Thymus (tissue), 11 donors: ENCODE results near the gene ANKRD13B. TPM values are rescaled to one million over a fixed set of nuclear protein-coding genes. Genes with fewer than 3 reads are reported as not detected.

Source experiments
- DNase-seq, 9 donors: peaks; one replicate each; pipeline ENCODE4 v3.0.0-alpha.2; 2013; ENCODE audit warnings: low spot score in 9 of 9, low read depth in 6 of 9, missing footprints in 1 of 9
- H3K27ac ChIP-seq, 2 donors: one replicate each; pipeline ENCODE4 v1.5.1; 2013; ENCODE audit warnings: control low read depth in 1 of 2, low read depth in 1 of 2, low read length in 1 of 2, mild to moderate bottlenecking in 1 of 2, moderate library complexity in 1 of 2
- H3K27me3 ChIP-seq, 2 donors: one replicate each; pipeline ENCODE4 v1.5.1; 2013; ENCODE audit warnings: low read length in 1 of 2; ENCODE audit not compliant: control insufficient read depth in 2 of 2, insufficient read depth in 1 of 2
- H3K36me3 ChIP-seq, 2 donors: one replicate each; pipeline ENCODE4 v1.5.1; 2013; ENCODE audit warnings: low read length in 1 of 2, mild to moderate bottlenecking in 1 of 2, moderate library complexity in 1 of 2; ENCODE audit not compliant: control insufficient read depth in 2 of 2, insufficient read depth in 2 of 2
- H3K4me1 ChIP-seq, 2 donors: one replicate each; pipeline ENCODE4 v1.5.1; 2013; ENCODE audit warnings: low read length in 2 of 2; ENCODE audit not compliant: control insufficient read depth in 2 of 2, insufficient read depth in 2 of 2
- H3K4me3 ChIP-seq, 2 donors: one replicate each; pipeline ENCODE4 v1.5.1; 2013; ENCODE audit warnings: low read length in 2 of 2, control low read depth in 1 of 2, mild to moderate bottlenecking in 1 of 2
- H3K9me3 ChIP-seq, 2 donors: one replicate each; pipeline ENCODE4 v1.5.1; 2013; ENCODE audit warnings: low read length in 1 of 2, mild to moderate bottlenecking in 1 of 2; ENCODE audit not compliant: control insufficient read depth in 2 of 2, insufficient read depth in 1 of 2
- WGBS: extraction: QIAGEN DNeasy Blood & Tissue Kit; methylation state at CpG from one replicate; pipeline ENCODE4 v1.1.7; 2013; 5-methylcytosine and 5-hydroxymethylcytosine counted together
- polyA plus RNA-seq: library from polyadenylated mRNA; stranded (reverse); fragments of 200-250 nt; gene quantifications from one replicate; pipeline ENCODE4 v1.2.3, GENCODE V29; 2013
- total RNA-seq: library from RNA; stranded (reverse); fragments of 120-200 nt; gene quantifications from one replicate; pipeline ENCODE4 v1.2.4, GENCODE V29; 2013
- donor health status: healthy.

The ANKRD13B gene
- total and polyA plus RNA-seq, 2 donors = 1.3 to 2.2 TPM

DNA sequence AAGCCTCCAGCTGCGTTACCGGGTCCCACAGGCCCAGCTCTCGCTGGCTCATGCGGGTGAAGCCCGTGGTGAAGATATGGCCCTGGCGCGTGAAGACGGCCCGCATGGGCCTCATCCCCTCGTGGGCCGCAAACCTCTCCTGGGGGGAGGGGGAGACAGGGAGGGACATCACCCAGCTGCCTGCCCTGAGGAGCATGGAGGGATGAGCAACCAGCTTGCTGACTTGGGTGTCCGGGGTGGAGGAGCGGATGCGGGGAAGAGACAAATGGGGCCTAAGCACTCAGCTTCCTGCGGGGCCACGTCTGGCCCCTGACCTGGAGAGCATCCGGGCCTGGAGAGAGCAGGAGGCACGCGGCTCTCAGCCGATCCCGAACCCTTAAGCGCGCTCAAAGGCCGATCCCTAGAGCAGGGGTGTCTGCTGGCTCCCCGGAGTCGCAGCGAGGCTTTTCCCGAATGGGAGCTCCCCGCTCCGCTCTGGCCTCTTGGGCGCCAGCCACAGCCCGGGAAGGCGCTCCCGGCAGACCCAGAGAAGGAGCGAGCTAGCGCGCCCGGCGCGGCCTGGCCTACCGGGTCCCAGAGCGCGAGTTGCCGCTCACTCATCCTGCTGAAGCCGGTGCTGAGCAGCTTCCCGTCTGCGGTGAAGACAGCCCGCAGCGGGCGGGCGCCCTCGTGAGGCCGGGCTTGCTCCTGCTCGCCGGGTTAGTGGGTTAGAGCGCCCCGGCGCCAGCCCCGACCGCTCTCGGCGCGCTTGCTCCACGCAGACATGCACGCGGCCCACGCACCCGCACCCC is 24.7 kb downstream of the ANKRD13B start:
- peak overlapping the region; percentile 0 to 59 for H3K27ac ChIP-seq

GRCh38 chr17:29618272-29619065 is 25.5 kb downstream of the ANKRD13B start:
- Histone ChIP-seq H3K36me3 (no peaks in the 10 kb centered on the region), H3K4me1 (peaks cover 56 to 71% of the 10 kb centered on the region in 2 donors), H3K27me3 (peaks cover 25 to 88% of the 10 kb centered on the region in 2 donors), H3K4me3 (peak overlapping the region in 1 of 2 donors; percentile 7), H3K9me3 (peaks cover 0 to 12% of the 10 kb centered on the region in 2 donors), H3K27ac (no peak overlapping the region)
- WGBS = 48% methylated on average over 22 of the region's 22 CpGs
- no peak for DNase-seq

More for the DNA sequence above, 24.7 kb downstream of the ANKRD13B start:
- 3% methylated on average over 68 of the region's 68 CpGs for WGBS
- DNase-seq = peak; percentile 67 to 92 (median 83)
- peaks cover 0 to 15% of the 10 kb centered on the region in 2 donors for H3K9me3 ChIP-seq
- peak overlapping the region; percentile 53 to 54 for H3K4me3 ChIP-seq
- H3K36me3 ChIP-seq = no peaks in the 10 kb centered on the region
- H3K4me1 ChIP-seq = peaks cover 50 to 68% of the 10 kb centered on the region in 2 donors
- peaks cover 25 to 89% of the 10 kb centered on the region in 2 donors for H3K27me3 ChIP-seq

- peaks cover 0 to 12% of the 10 kb centered on the region in 2 donors for H3K9me3 ChIP-seq
- H3K4me1 ChIP-seq = peaks cover 49 to 69% of the 10 kb centered on the region in 2 donors
- no peak overlapping the region for H3K27ac ChIP-seq
- H3K4me3 ChIP-seq = no peak overlapping the region
- H3K27me3 ChIP-seq = peaks cover 23 to 80% of the 10 kb centered on the region in 2 donors
- H3K36me3 ChIP-seq = no peaks in the 10 kb centered on the region
- DNase-seq = no peak
Measured at GRCh38 chr17:29619251-29619650, 26.3 kb downstream of the ANKRD13B start.

GRCh38 chr17:29620271-29620670 is 27.3 kb downstream of the ANKRD13B start:
- Histone ChIP-seq H3K27me3 (peaks cover 18 to 70% of the 10 kb centered on the region in 2 donors), H3K4me3 (no peak overlapping the region), H3K36me3 (no peaks in the 10 kb centered on the region), H3K27ac (no peak overlapping the region), H3K9me3 (peaks cover 0 to 12% of the 10 kb centered on the region in 2 donors), H3K4me1 (peaks cover 40 to 66% of the 10 kb centered on the region in 2 donors)
- WGBS = 96% methylated on average over 4 of the region's 4 CpGs
- no peak for DNase-seq

DNA sequence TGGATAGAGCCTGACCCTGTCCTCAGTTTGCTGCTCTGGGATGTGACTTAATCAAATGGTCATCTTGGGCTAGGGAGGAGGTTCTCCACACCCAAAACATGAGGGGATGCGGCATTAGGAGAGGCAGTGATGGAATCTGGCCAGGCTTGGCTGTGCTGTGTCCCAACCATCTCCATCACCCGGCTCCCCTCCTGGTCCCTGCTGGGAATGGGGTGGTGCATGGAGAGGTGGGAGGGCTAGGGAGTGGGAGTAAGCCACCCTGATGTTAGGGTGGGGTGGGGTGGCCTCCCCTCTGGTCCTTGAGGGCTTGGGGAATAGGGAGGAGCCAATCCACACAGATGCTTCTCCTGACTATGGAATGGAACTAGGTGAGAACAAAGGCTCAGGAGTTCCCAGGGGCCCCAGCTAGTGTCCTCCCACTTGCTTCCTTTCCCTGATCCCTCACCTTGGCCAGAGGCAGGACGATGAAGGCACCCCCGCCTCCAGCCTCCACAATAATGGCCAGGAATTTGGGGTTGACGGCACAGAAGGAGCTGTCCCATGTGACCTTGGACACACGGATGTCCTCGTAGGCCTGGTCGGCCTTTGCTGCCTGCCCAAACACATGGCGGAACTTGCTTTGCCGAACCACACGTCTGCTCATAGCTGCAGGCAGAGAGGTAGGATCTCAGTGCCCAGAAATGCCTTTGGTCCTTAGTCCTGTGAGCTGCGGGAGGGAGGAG is 28.0 kb downstream of the ANKRD13B start:
- Histone ChIP-seq H3K27me3 (peaks cover 13 to 63% of the 10 kb centered on the region in 2 donors), H3K36me3 (peaks cover 0 to 3% of the 10 kb centered on the region in 2 donors), H3K4me3 (no peak overlapping the region), H3K9me3 (peaks cover 0 to 5% of the 10 kb centered on the region in 2 donors), H3K4me1 (peaks cover 35 to 60% of the 10 kb centered on the region in 2 donors), H3K27ac (no peak overlapping the region)
- 99% methylated on average over 12 of the region's 12 CpGs for whole genome bisulfite sequencing
- no peak for DNase-seq

DNA sequence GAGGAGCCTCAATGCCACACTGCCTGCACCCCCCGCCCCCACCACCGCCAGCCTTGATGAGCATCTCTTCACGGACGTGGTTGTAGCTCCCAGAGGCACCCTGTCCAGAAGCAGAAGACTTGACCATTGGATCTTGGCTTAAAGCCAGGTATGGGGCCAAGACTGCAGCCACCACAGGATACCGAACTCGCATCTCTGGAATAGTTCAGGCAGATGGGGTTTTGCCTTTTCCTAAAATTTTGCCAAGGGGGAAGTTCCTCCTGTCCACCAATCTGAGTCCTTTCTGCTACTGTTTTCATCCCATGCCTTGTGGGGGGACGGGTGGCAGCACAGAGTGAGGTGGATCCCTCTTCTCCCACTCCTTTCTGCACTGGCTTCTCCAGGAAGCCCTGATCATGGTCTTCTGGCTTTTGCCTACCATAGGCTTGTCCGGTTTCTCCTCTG is 28.8 kb downstream of the ANKRD13B start:
- no peak for DNase-seq
- Histone ChIP-seq H3K27ac (no peak overlapping the region), H3K9me3 (peaks cover 0 to 4% of the 10 kb centered on the region in 2 donors), H3K36me3 (peaks cover 4 to 7% of the 10 kb centered on the region in 2 donors), H3K4me1 (peaks cover 27 to 52% of the 10 kb centered on the region in 2 donors), H3K4me3 (peak overlapping the region in 1 of 2 donors; percentile 58), H3K27me3 (peaks cover 5 to 55% of the 10 kb centered on the region in 2 donors)
- 93% methylated on average over 8 of the region's 8 CpGs for WGBS

- Histone ChIP-seq H3K9me3 (no peaks in the 10 kb centered on the region), H3K27ac (peak within 1 kb of the TSS in 1 of 2 donors; percentile 1), H3K36me3 (peaks cover 4 to 9% of the 10 kb centered on the region in 2 donors), H3K4me1 (peaks cover 20 to 44% of the 10 kb centered on the region in 2 donors), H3K27me3 (peaks cover 0 to 46% of the 10 kb centered on the region in 2 donors), H3K4me3 (peak within 1 kb of the TSS; percentile 52 to 58)
- 2% methylated on average over 77 of the region's 77 CpGs for WGBS
- DNase-seq = peak in 7 of 9 donors; percentile 67 to 88 (median 79)
Measured at GRCh38 chr17:29622337-29623282, 29.7 kb downstream of the ANKRD13B start, which contains the start of gene CORO6. TSS of gene CORO6 (minus strand) at chr17:29622912. CDS start at chr17:29621421, 1,491 bp downstream.

DNA sequence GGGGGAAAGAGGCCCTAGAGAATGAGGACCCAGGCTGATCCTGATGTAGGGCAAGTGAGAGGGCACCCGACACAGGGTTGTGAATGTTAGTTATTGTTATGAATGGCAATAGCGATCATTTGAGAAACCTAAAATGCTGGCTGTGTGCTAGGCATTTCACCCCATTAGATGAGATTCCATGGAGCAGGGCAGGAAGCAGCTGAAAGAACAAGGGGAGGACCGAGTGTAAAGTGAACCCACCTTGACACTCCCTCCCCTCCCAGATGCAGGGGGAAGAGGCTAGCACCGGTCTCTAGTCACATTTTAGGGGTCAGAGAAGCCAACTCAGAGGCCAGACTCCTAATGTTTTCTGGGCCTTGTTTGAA is 30.3 kb downstream of the ANKRD13B start:
- H3K4me1 ChIP-seq = peaks cover 13 to 37% of the 10 kb centered on the region in 2 donors
- H3K27ac ChIP-seq = peak overlapping the region in 1 of 2 donors; percentile 1
- DNase-seq = no peak
- H3K9me3 ChIP-seq = no peaks in the 10 kb centered on the region
- WGBS = 52% methylated on average over 4 of the region's 4 CpGs
- H3K4me3 ChIP-seq = peak overlapping the region in 1 of 2 donors; percentile 52
- H3K36me3 ChIP-seq = peaks cover 5 to 10% of the 10 kb centered on the region in 2 donors
- H3K27me3 ChIP-seq = peaks cover 0 to 40% of the 10 kb centered on the region in 2 donors
